HEK293 (cell line): ENCODE measurements around the gene CASTOR2.
A peak's percentile ranks its signal among the peaks of the same experiment; 100 is the strongest.

Experiments used
- CTCF ChIA-PET: fragments of 350-600 bp; formaldehyde crosslinking; extraction: SDS; loops from one replicate; lab custom pipeline; 2021; ENCODE audit warnings: antibody characterized with exemption; lab: Yijun Ruan, JAX
- POLR2A ChIA-PET: fragments of 300-600 bp; formaldehyde crosslinking; extraction: SDS; loops from one replicate; lab custom pipeline; 2020; ENCODE audit warnings: antibody characterized with exemption, inconsistent platforms; lab: Yijun Ruan, JAX
- H3K27ac ChIP-seq: fragments of 200-500 bp; sonication (Bioruptor generic); 2 replicates; pipeline ENCODE4 v1.5.1; 2014; ENCODE audit warnings: low read depth, low read length, control low read depth, inconsistent platforms; ENCODE audit errors: extremely low read depth
- H3K36me3 ChIP-seq, 2 experiments: fragments of 200-500 bp in 1 of 2; sonication (Bioruptor generic) in 1 of 2; 1 replicate in 1 of 2; 2 replicates in 1 of 2; pipeline ENCODE4 v1.5.1; 2014 to 2017; ENCODE audit warnings: inconsistent platforms in 2 of 2, low read length in 2 of 2; ENCODE audit not compliant: control insufficient read depth in 2 of 2, insufficient read depth in 1 of 2
- H3K4me1 ChIP-seq: fragments of 200-500 bp; sonication (Bioruptor generic); 2 replicates; pipeline ENCODE4 v1.5.1; 2014; ENCODE audit warnings: mild to moderate bottlenecking, low read length, inconsistent platforms; ENCODE audit not compliant: control insufficient read depth, insufficient read depth
- H3K4me3 ChIP-seq: 2 replicates; pipeline ENCODE4 v1.5.1; 2011; ENCODE audit warnings: low read depth, mild to moderate bottlenecking, control low read depth, low read length, moderate library complexity
- H3K9me3 ChIP-seq: fragments of 200-500 bp; sonication (Bioruptor generic); 2 replicates; pipeline ENCODE4 v1.5.1; 2014; ENCODE audit warnings: low read depth, low read length, inconsistent platforms; ENCODE audit not compliant: control insufficient read depth, insufficient read depth
- BCL11A ChIP-seq: fragments of 450-650 bp; formaldehyde crosslinking; IDR thresholded peaks from 2 replicates; pipeline ENCODE4 v1.5.1; 2016; ENCODE audit warnings: low read depth, missing biosample characterization, missing genetic modification characterization
- BCL11B ChIP-seq: fragments of 450-650 bp; formaldehyde crosslinking; IDR thresholded peaks from 2 replicates; pipeline ENCODE4 v1.5.1; 2016; ENCODE audit warnings: low read depth, missing biosample characterization, missing genetic modification characterization
- GLIS1 ChIP-seq: fragments of 450-650 bp; formaldehyde crosslinking; IDR thresholded peaks from 2 replicates; pipeline ENCODE4 v1.5.1; 2016; ENCODE audit warnings: missing biosample characterization, missing genetic modification characterization
- IKZF3 ChIP-seq: fragments of 450-650 bp; IDR thresholded peaks from 2 replicates; pipeline ENCODE4 v1.5.0; 2018; ENCODE audit warnings: missing biosample characterization, mild to moderate bottlenecking, missing genetic modification characterization, moderate library complexity
- KLF1 ChIP-seq: fragments of 450-650 bp; formaldehyde crosslinking; IDR thresholded peaks from 2 replicates; pipeline ENCODE4 v1.5.1; 2016; ENCODE audit warnings: missing biosample characterization, missing genetic modification characterization
- KLF8 ChIP-seq: fragments of 450-650 bp; formaldehyde crosslinking; IDR thresholded peaks from 2 replicates; pipeline ENCODE4 v1.5.1; 2016; ENCODE audit warnings: missing biosample characterization, missing genetic modification characterization
- ZBTB17 ChIP-seq: fragments of 450-650 bp; formaldehyde crosslinking; IDR thresholded peaks from 2 replicates; pipeline ENCODE4 v1.5.1; 2016; ENCODE audit warnings: missing biosample characterization, missing genetic modification characterization
- ZFP69B ChIP-seq: fragments of 450-650 bp; formaldehyde crosslinking; IDR thresholded peaks from 2 replicates; pipeline ENCODE4 v1.5.1; 2016; ENCODE audit warnings: missing biosample characterization, missing genetic modification characterization
- ZIC2 ChIP-seq: fragments of 450-650 bp; formaldehyde crosslinking; IDR thresholded peaks from 2 replicates; pipeline ENCODE4 v1.5.1; 2016; ENCODE audit warnings: missing biosample characterization, missing genetic modification characterization
- ZNF747 ChIP-seq: fragments of 450-650 bp; formaldehyde crosslinking; IDR thresholded peaks from 2 replicates; pipeline ENCODE4 v1.5.1; 2016; ENCODE audit warnings: missing biosample characterization, missing genetic modification characterization
- TF ChIP-seq, protein P1 (sequence below): fragments of 450-650 bp; formaldehyde crosslinking; IDR thresholded peaks from 2 replicates; pipeline ENCODE4 v1.5.1; 2016; ENCODE audit warnings: missing biosample characterization, missing genetic modification characterization
- TF ChIP-seq, protein P2 (sequence below): fragments of 450-650 bp; formaldehyde crosslinking; IDR thresholded peaks from 2 replicates; pipeline ENCODE4 v1.5.1; 2016; ENCODE audit warnings: missing biosample characterization, missing genetic modification characterization
- TF ChIP-seq, protein P3 (sequence below): fragments of 450-650 bp; formaldehyde crosslinking; IDR thresholded peaks from 2 replicates; pipeline ENCODE4 v1.5.1; 2017; ENCODE audit warnings: missing biosample characterization, missing genetic modification characterization
- TF ChIP-seq, protein P4 (sequence below): fragments of 450-650 bp; formaldehyde crosslinking; IDR thresholded peaks from 2 replicates; pipeline ENCODE4 v1.5.1; 2016; ENCODE audit warnings: missing biosample characterization, missing genetic modification characterization
- TF ChIP-seq, protein P5 (sequence below): fragments of 450-650 bp; formaldehyde crosslinking; IDR thresholded peaks from 2 replicates; pipeline ENCODE4 v1.5.1; 2016; ENCODE audit warnings: missing biosample characterization, missing genetic modification characterization
- TF ChIP-seq, protein P6 (sequence below): fragments of 450-650 bp; formaldehyde crosslinking; IDR thresholded peaks from 2 replicates; pipeline ENCODE4 v1.5.1; 2016; ENCODE audit warnings: missing biosample characterization, missing genetic modification characterization

Gene CASTOR2

DNA sequence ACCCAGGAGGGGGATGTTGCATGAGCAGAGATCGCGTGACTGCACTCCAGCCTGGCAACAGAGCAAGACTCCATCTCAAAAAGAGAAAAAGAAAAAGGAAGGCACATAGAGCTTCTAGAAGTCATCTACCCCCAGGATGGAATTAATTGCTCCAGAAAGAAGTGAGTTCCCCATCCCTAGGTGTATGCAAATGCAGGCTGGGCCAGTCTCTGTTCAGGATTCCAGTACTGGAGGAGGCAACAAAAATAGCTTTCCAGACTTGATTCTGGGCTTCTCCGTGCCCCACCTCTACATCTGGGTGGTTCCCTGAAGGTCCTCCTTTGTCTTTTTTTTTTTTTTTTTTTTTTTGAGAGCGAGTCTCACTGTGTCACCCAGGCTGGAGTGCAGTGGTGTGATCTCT lies 28.6 kb downstream of the CASTOR2 start:
- Histone ChIP-seq H3K9me3 (no peaks in the 10 kb centered on the region), H3K27ac (peak overlapping the region; percentile 2; the same call in 1 of the 2 replicates)
- POLR2A ChIA-PET = interaction anchor here (0.6 to 1.1 kb wide), 2 partner anchors 42 to 45 kb away, joined by 4 to 8 read pairs; no protein-coding TSS in a partner anchor
- TF ChIP-seq ZNF747 (tag by site-specific recombination) (no peak), KLF8 (tag by site-specific recombination) (no peak), KLF1 (tag by site-specific recombination) (no peak), GLIS1 (tag by site-specific recombination) (peak; percentile 13; the same call in 1 of the 2 replicates), BCL11B (tag by site-specific recombination) (no peak), ZIC2 (tag by site-specific recombination) (no peak), ZBTB17 (tag by site-specific recombination) (no peak), ZFP69B (tag by site-specific recombination) (no peak), BCL11A (tag by site-specific recombination) (no peak), IKZF3 (tag by site-specific recombination) (no peak)
- TF ChIP-seq, protein P1, sequence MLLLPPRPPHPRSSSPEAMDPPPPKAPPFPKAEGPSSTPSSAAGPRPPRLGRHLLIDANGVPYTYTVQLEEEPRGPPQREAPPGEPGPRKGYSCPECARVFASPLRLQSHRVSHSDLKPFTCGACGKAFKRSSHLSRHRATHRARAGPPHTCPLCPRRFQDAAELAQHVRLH (tag by site-specific recombination) = 0 out of 2 replicates have a peak, but pooled peaks have one; percentile 36
- TF ChIP-seq, protein P2, sequence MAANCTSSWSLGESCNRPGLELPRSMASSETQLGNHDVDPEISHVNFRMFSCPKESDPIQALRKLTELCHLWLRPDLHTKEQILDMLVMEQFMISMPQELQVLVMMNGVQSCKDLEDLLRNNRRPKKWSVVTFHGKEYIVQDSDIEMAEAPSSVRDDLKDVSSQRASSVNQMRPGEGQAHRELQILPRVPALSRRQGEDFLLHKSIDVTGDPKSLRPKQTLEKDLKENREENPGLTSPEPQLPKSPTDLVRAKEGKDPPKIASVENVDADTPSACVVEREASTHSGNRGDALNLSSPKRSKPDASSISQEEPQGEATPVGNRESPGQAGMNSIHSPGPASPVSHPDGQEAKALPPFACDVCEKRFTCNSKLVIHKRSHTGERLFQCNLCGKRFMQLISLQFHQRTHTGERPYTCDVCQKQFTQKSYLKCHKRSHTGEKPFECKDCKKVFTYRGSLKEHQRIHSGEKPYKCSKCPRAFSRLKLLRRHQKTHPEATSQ = no peak
- TF ChIP-seq, protein P3, sequence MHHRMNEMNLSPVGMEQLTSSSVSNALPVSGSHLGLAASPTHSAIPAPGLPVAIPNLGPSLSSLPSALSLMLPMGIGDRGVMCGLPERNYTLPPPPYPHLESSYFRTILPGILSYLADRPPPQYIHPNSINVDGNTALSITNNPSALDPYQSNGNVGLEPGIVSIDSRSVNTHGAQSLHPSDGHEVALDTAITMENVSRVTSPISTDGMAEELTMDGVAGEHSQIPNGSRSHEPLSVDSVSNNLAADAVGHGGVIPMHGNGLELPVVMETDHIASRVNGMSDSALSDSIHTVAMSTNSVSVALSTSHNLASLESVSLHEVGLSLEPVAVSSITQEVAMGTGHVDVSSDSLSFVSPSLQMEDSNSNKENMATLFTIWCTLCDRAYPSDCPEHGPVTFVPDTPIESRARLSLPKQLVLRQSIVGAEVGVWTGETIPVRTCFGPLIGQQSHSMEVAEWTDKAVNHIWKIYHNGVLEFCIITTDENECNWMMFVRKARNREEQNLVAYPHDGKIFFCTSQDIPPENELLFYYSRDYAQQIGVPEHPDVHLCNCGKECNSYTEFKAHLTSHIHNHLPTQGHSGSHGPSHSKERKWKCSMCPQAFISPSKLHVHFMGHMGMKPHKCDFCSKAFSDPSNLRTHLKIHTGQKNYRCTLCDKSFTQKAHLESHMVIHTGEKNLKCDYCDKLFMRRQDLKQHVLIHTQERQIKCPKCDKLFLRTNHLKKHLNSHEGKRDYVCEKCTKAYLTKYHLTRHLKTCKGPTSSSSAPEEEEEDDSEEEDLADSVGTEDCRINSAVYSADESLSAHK (tag by site-specific recombination) = no peak
- TF ChIP-seq, protein P4, sequence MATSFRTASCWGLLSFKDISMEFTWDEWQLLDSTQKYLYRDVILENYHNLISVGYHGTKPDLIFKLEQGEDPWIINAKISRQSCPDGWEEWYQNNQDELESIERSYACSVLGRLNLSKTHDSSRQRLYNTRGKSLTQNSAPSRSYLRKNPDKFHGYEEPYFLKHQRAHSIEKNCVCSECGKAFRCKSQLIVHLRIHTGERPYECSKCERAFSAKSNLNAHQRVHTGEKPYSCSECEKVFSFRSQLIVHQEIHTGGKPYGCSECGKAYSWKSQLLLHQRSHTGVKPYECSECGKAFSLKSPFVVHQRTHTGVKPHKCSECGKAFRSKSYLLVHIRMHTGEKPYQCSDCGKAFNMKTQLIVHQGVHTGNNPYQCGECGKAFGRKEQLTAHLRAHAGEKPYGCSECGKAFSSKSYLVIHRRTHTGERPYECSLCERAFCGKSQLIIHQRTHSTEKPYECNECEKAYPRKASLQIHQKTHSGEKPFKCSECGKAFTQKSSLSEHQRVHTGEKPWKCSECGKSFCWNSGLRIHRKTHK (tag by site-specific recombination) = no peak
- TF ChIP-seq, protein P5, sequence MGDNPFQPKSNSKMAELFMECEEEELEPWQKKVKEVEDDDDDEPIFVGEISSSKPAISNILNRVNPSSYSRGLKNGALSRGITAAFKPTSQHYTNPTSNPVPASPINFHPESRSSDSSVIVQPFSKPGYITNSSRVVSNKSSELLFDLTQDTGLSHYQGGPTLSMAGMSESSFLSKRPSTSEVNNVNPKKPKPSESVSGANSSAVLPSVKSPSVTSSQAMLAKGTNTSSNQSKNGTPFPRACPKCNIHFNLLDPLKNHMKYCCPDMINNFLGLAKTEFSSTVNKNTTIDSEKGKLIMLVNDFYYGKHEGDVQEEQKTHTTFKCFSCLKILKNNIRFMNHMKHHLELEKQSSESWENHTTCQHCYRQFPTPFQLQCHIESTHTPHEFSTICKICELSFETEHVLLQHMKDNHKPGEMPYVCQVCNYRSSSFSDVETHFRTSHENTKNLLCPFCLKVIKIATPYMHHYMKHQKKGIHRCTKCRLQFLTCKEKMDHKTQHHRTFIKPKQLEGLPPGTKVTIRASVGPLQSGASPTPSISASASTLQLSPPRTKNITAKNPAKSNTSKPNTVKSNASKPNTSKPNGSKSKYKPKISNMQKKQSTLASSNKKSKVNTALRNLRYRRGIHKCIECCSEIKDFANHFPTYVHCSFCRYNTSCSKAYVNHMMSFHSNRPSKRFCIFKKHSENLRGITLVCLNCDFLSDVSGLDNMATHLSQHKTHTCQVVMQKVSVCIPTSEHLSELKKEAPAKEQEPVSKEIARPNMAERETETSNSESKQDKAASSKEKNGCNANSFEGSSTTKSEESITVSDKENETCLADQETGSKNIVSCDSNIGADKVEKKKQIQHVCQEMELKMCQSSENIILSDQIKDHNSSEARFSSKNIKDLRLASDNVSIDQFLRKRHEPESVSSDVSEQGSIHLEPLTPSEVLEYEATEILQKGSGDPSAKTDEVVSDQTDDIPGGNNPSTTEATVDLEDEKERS = no peak
- TF ChIP-seq, protein P6, sequence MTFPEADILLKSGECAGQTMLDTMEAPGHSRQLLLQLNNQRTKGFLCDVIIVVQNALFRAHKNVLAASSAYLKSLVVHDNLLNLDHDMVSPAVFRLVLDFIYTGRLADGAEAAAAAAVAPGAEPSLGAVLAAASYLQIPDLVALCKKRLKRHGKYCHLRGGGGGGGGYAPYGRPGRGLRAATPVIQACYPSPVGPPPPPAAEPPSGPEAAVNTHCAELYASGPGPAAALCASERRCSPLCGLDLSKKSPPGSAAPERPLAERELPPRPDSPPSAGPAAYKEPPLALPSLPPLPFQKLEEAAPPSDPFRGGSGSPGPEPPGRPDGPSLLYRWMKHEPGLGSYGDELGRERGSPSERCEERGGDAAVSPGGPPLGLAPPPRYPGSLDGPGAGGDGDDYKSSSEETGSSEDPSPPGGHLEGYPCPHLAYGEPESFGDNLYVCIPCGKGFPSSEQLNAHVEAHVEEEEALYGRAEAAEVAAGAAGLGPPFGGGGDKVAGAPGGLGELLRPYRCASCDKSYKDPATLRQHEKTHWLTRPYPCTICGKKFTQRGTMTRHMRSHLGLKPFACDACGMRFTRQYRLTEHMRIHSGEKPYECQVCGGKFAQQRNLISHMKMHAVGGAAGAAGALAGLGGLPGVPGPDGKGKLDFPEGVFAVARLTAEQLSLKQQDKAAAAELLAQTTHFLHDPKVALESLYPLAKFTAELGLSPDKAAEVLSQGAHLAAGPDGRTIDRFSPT = no peak
- TF ChIP-seq, all 188 proteins: peak for 2
- no peak overlapping the region for H3K4me3 ChIP-seq
- no peaks in the 10 kb centered on the region for H3K36me3 ChIP-seq
- CTCF ChIA-PET = no interaction called here
- H3K4me1 ChIP-seq = peaks cover 3% of the 10 kb centered on the region
